Stimulated activated CD8-positive, alpha-beta memory T cell treated with anti-CD3 and anti-CD28 coated beads, Interleukin-4, amount 100 ng/mL, for 24 hours (primary cell): ENCODE data around the gene TAF11L13.

Experiments
- DNase-seq: peaks from one replicate; pipeline ENCODE4 v3.0.0-alpha.2; 2020; ENCODE audit warnings: low read depth

Gene TAF11L13

GRCh38 chr5:17679597-17680203 is 47.8 kb downstream of the TAF11L13 start:
- DNase-seq: no peak

GRCh38 chr5:17680737-17681136 is 48.8 kb downstream of the TAF11L13 start:
- no peak for DNase-seq
